Endothelial cell of umbilical vein (primary cell): ENCODE results near the gene ETV6. TPM values are rescaled to one million over a fixed set of nuclear protein-coding genes. Genes with fewer than 3 reads are reported as not detected.

Experiments
- BruUV-seq: library from RNA; stranded (reverse); fragments of 400-500 nt; replicated peaks from 2 replicates; lab custom pipeline; 2021; lab: Mats Ljungman, UMichigan
- CTCF ChIA-PET: fragments of 300-600, 350-600 bp; sonication (Branson Sonifier 250); formaldehyde crosslinking; loops from one replicate; lab custom pipeline; 2021; ENCODE audit warnings: antibody characterized with exemption, inconsistent platforms; lab: Charles Lee
- POLR2A ChIA-PET: fragments of 300-600, 350-600 bp; sonication (Branson Sonifier 250); formaldehyde crosslinking; loops from one replicate; lab custom pipeline; 2021; ENCODE audit warnings: antibody characterized with exemption, inconsistent platforms; lab: Charles Lee
- DNase-seq: peaks from one replicate; pipeline ENCODE4 v3.0.0-alpha.2; 2011; ENCODE audit warnings: low read depth, low spot score
- FAIRE-seq: peaks from 2 replicates; lab custom pipeline; 2011; peaks lifted over from hg19 to GRCh38; lab: Jason Lieb, UNC
- H2AFZ ChIP-seq: 2 replicates; pipeline ENCODE4 v1.6.0; 2012; ENCODE audit warnings: low read depth, low read length, control low read depth, inconsistent platforms
- H3K27ac ChIP-seq: 2 replicates; pipeline ENCODE4 v1.5.1; 2011; ENCODE audit warnings: low read depth, mild to moderate bottlenecking, control low read depth, low read length, moderate library complexity; ENCODE audit not compliant: insufficient read depth
- H3K27me3 ChIP-seq, 2 experiments: 2 replicates each; pipeline versions ENCODE4 v1.6.0 to v1.6.1; 2011; ENCODE audit warnings: low read length in 2 of 2, mixed read lengths in 1 of 2; ENCODE audit not compliant: control insufficient read depth in 2 of 2, insufficient read depth in 2 of 2
- H3K36me3 ChIP-seq, 2 experiments: 2 replicates in 1 of 2; 3 replicates in 1 of 2; pipeline ENCODE4 v1.5.1; 2011; ENCODE audit warnings: low read length in 2 of 2, mild to moderate bottlenecking in 1 of 2, moderate library complexity in 1 of 2; ENCODE audit not compliant: control insufficient read depth in 2 of 2, insufficient read depth in 2 of 2; ENCODE audit errors: extremely low read depth in 1 of 2
- H3K4me1 ChIP-seq: 3 replicates; pipeline ENCODE4 v1.5.1; 2011; ENCODE audit warnings: mild to moderate bottlenecking, low read length; ENCODE audit not compliant: control insufficient read depth, insufficient read depth; ENCODE audit errors: extremely low read depth
- H3K4me2 ChIP-seq: 2 replicates; pipeline ENCODE4 v1.6.1; 2011; ENCODE audit warnings: low read length, control low read depth, mixed read lengths; ENCODE audit not compliant: insufficient read depth
- H3K4me3 ChIP-seq, 3 experiments: fragments of 200-600 bp in 1 of 3; sonication (generic), shearing (Covaris generic) in 1 of 3; replicated peaks in 1 of 3; 2 replicates each; pipeline ENCODE4 v1.5.1; 2011 to 2016; ENCODE audit warnings: control low read depth in 3 of 3, low read length in 3 of 3, mild to moderate bottlenecking in 2 of 3, inconsistent platforms in 1 of 3, low read depth in 1 of 3, moderate library complexity in 1 of 3; ENCODE audit not compliant: insufficient read depth in 1 of 3
- H3K79me2 ChIP-seq: 2 replicates; pipeline ENCODE4 v1.6.0; 2012; ENCODE audit warnings: low read length, inconsistent platforms; ENCODE audit not compliant: control insufficient read depth, insufficient read depth
- H3K9ac ChIP-seq: replicated peaks from 2 replicates; pipeline ENCODE3; 2011; ENCODE audit warnings: low read length, control low read depth; ENCODE audit not compliant: insufficient read depth; ENCODE audit errors: extremely low read depth
- H3K9me1 ChIP-seq: replicated peaks from 3 replicates; pipeline ENCODE4 v1.6.0; 2011; ENCODE audit warnings: mild to moderate bottlenecking, low read length; ENCODE audit not compliant: control insufficient read depth, insufficient read depth; ENCODE audit errors: extremely low read depth
- H3K9me3 ChIP-seq: replicated peaks from 2 replicates; pipeline ENCODE4 v1.5.1; 2012; ENCODE audit warnings: low read length, inconsistent platforms; ENCODE audit not compliant: control insufficient read depth, insufficient read depth
- H4K20me1 ChIP-seq: replicated peaks from 2 replicates; pipeline ENCODE3; 2011; ENCODE audit warnings: mild to moderate bottlenecking, low read length; ENCODE audit not compliant: control insufficient read depth, insufficient read depth; ENCODE audit errors: extremely low read depth
- CTCF ChIP-seq, 2 donors: IDR thresholded peaks; 1 replicate in 1 of 2; 2 replicates in 1 of 2; pipeline ENCODE4 v1.5.1; 2011; ENCODE audit warnings: low read length in 2 of 2, mild to moderate bottlenecking in 2 of 2, moderate library complexity in 2 of 2, control low read depth in 1 of 2, inconsistent platforms in 1 of 2, low read depth in 1 of 2; ENCODE audit not compliant: insufficient read depth in 1 of 2; ENCODE audit errors: extremely low read depth in 1 of 2
- EZH2 ChIP-seq: IDR thresholded peaks from 2 replicates; pipeline ENCODE4 v1.6.1; 2012; ENCODE audit warnings: borderline replicate concordance, low read depth, mild to moderate bottlenecking, moderate library complexity, low read length, inconsistent platforms; ENCODE audit not compliant: severe bottlenecking
- FOS ChIP-seq: IDR thresholded peaks from 2 replicates; pipeline ENCODE4 v1.6.1; 2011; ENCODE audit warnings: mild to moderate bottlenecking, low read length, moderate library complexity, borderline replicate concordance; ENCODE audit not compliant: insufficient read depth
- GATA2 ChIP-seq: IDR thresholded peaks from 2 replicates; pipeline ENCODE4 v1.7.0; 2011; ENCODE audit warnings: low read depth, mild to moderate bottlenecking, moderate library complexity, mixed read lengths, low read length; ENCODE audit not compliant: insufficient read length, insufficient read depth
- JUN ChIP-seq: IDR thresholded peaks from 2 replicates; pipeline ENCODE4 v1.6.1; 2011; ENCODE audit warnings: borderline replicate concordance, low read depth; ENCODE audit not compliant: insufficient read length, insufficient read depth
- MAX ChIP-seq: IDR thresholded peaks from 2 replicates; pipeline ENCODE4 v1.6.1; 2011; ENCODE audit not compliant: insufficient read depth, insufficient read length
- MYC ChIP-seq: IDR thresholded peaks from one replicate; pipeline ENCODE4 v1.6.1; 2011; ENCODE audit warnings: mild to moderate bottlenecking, low read depth, low read length
- POLR2A ChIP-seq: IDR thresholded peaks from 2 replicates; pipeline ENCODE4 v1.6.1; 2012; ENCODE audit warnings: low read depth, mild to moderate bottlenecking, control low read depth, low read length
- POLR2AphosphoS5 ChIP-seq: IDR thresholded peaks from 2 replicates; pipeline ENCODE4 v1.6.1; 2012; ENCODE audit warnings: low read depth, mild to moderate bottlenecking, control low read depth, low read length, moderate library complexity; ENCODE audit not compliant: insufficient read depth
- dilution Hi-C: fragments of 300-500 bp; cut with MboI; formaldehyde crosslinking; loops from one replicate; pipeline ENCODE4 v1.15.0; 2019; ENCODE audit warnings: low sequenced_read_pairs; ENCODE audit not compliant: extremely low pct_ligation_motif_present
- intact Hi-C: fragments of 100-400 bp; cut with micrococcal nuclease; formaldehyde crosslinking; loops from one replicate; pipeline ENCODE4 v1.10.0; 2022
- polyA plus RNA-seq, 4 experiments: library from polyadenylated mRNA; depleted of rRNA in 3 of 4; stranded (reverse) in 3 of 4; unstranded in 1 of 4; fragments of >200 nt; gene quantifications; 2 replicates each; pipeline versions ENCODE4 v1.2.1 to v1.2.3, GENCODE V29; 2011 to 2012; ENCODE audit warnings: missing spikeins in 1 of 4
- total RNA-seq: library from RNA; stranded (reverse); gene quantifications from 2 replicates; pipeline ENCODE4 v1.2.3, GENCODE V29; 2021

Gene ETV6
- total and polyA plus RNA-seq, 2 donors (not counting 3 experiments of a cell fraction or from before 2014, with no cell fraction given): 15.9 to 57.1 TPM

GRCh38 chr12:11801643-11802042 lies 152.2 kb downstream of the ETV6 start:
- Histone ChIP-seq H3K79me2 (peaks cover 23% of the 10 kb centered on the region), H2AFZ (no peak overlapping the region), H3K27ac (no peak overlapping the region), H3K9me3 (no peaks in the 10 kb centered on the region), H3K36me3 (no peaks in the 10 kb centered on the region), H3K4me2 (no peak overlapping the region), H3K27me3 (no peaks in the 10 kb centered on the region), H3K9me1 (no peaks in the 10 kb centered on the region), H4K20me1 (no peaks in the 10 kb centered on the region), H3K4me1 (peaks cover 48% of the 10 kb centered on the region), H3K4me3 (no peak overlapping the region), H3K9ac (no peak overlapping the region)
- CTCF ChIA-PET: interaction anchor here (1.2 to 6.0 kb wide), 3 partner anchors 11 to 231 kb away, joined by 3 to 46 read pairs (median 6); no protein-coding TSS in a partner anchor
- BruUV-seq: no TSS peak
- FAIRE-seq (no peak), DNase-seq (no peak)
- intact Hi-C loops: loop anchor here (1.0 kb wide), 1 partner anchor 11 kb away; no protein-coding TSS in a partner anchor
- POLR2A ChIA-PET: no interaction called here
- TF ChIP-seq EZH2 (no peak), GATA2 (peak; percentile 69), FOS (no peak), POLR2A (no peak)
- dilution Hi-C loops: no loop called here

- no peaks in the 10 kb centered on the region for H3K27me3 ChIP-seq
- H3K79me2 ChIP-seq: peaks cover 22% of the 10 kb centered on the region
- intact Hi-C loops (no loop called here), dilution Hi-C loops (no loop called here)
- peaks cover 25% of the 10 kb centered on the region for H3K4me1 ChIP-seq
- FAIRE-seq (no peak), DNase-seq (no peak)
- H3K36me3 ChIP-seq: no peaks in the 10 kb centered on the region
- no peak overlapping the region for H3K9ac ChIP-seq
- no peaks in the 10 kb centered on the region for H4K20me1 ChIP-seq
- CTCF ChIA-PET: no interaction called here
- H3K9me3 ChIP-seq: no peaks in the 10 kb centered on the region
- H3K4me2 ChIP-seq: no peak overlapping the region
- no peak for TF ChIP-seq MAX
- no peak for TF ChIP-seq POLR2A
- no peak for TF ChIP-seq EZH2
- no peak for TF ChIP-seq CTCF (IDR thresholded peaks at IDR 0.05; ENCODE audit: extremely low read depth in 1 of 2, insufficient read depth in 1 of 2, low read depth in 1 of 2, low read length in 2 of 2)
- no peak for TF ChIP-seq JUN
- no peak for TF ChIP-seq FOS
- TF ChIP-seq POLR2AphosphoS5: no peak
- no peak for TF ChIP-seq GATA2
- TF ChIP-seq MYC: no peak
- no peak overlapping the region for H2AFZ ChIP-seq
- no peak overlapping the region for H3K27ac ChIP-seq
- BruUV-seq: no TSS peak
- POLR2A ChIA-PET: no interaction called here
- H3K4me3 ChIP-seq: no peak overlapping the region
- no peaks in the 10 kb centered on the region for H3K9me1 ChIP-seq
These were observed 154.7 kb downstream of the ETV6 start for GRCh38 chr12:11804130-11804529.
